ENCODE results near the gene TRIM27.
"Not testable (repeated sequence)": the region's sequence is repeated elsewhere in the genome, so short reads cannot be mapped to it uniquely, and the experiment has no call there.

Gene TRIM27

GRCh38 chr6:28923318-28924102, at the start of gene TRIM27:
Gene TRIM27 (minus strand): TSS chr6:28923985. CDS start chr6:28923632, 353 bp downstream.
- Histone ChIP-seq H3K9ac (ENCODE audit: low read depth in 1 of 2, low read length in 2 of 2) (peak within 1 kb of the TSS; percentile 95 to 100), H3K4me3 (ENCODE audit: low read depth in 1 of 2, low read length in 2 of 2) (peak within 1 kb of the TSS; percentile 95 to 99), H3K27me3 (ENCODE audit: control insufficient read depth in 1 of 2, insufficient read depth in 2 of 2, low read length in 2 of 2) (no peaks in the 10 kb centered on the region), H3K4me1 (ENCODE audit: control insufficient read depth in 1 of 2, insufficient read depth in 2 of 2, low read length in 2 of 2) (peaks cover 21 to 23% of the 10 kb centered on the region in 2 donors), H3K9me3 (ENCODE audit: control insufficient read depth in 1 of 2, low read length in 2 of 2) (no peaks in the 10 kb centered on the region), H3K27ac (ENCODE audit: low read depth, low read length) (peak within 1 kb of the TSS; percentile 96), H3K36me3 (ENCODE audit: control insufficient read depth in 1 of 2, insufficient read depth in 2 of 2, low read length in 2 of 2) (peaks cover 16 to 34% of the 10 kb centered on the region in 2 donors)

- not testable (repeated sequence) for H3K4me1 ChIP-seq (ENCODE audit: control insufficient read depth in 1 of 2, insufficient read depth in 2 of 2, low read length in 2 of 2); H3K27ac ChIP-seq (ENCODE audit: low read depth, low read length); H3K4me3 ChIP-seq (ENCODE audit: low read depth in 1 of 2, low read length in 2 of 2); H3K36me3 ChIP-seq (ENCODE audit: control insufficient read depth in 1 of 2, insufficient read depth in 2 of 2, low read length in 2 of 2); H3K9ac ChIP-seq (ENCODE audit: low read depth in 1 of 2, low read length in 2 of 2); H3K27me3 ChIP-seq (ENCODE audit: control insufficient read depth in 1 of 2, insufficient read depth in 2 of 2, low read length in 2 of 2)
- peaks cover 0 to 11% of the 10 kb centered on the region in 2 donors for H3K9me3 ChIP-seq (ENCODE audit: control insufficient read depth in 1 of 2, low read length in 2 of 2)
Observed at GRCh38 chr6:28970056-28970455, 46.3 kb upstream of the TRIM27 start.

DNA sequence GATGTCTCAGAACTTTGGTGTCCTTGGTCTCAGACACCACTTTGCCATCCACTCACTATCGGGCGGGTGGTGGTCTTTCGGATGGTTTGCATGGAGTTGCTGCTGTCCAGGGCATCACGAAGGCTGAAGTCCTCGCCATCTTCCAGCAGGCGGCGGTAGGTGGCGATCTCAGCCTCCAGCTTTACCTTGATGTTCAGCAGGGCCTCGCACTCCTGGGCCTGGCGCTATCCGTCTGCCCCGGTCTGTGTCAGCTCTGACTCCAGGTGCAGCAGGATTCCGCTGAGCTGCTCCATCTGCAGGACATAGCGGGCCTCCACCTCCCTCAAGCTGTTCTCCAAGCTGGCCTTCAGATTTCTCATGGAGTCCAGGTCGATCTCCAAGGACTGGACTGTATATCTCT, 45.3 kb upstream of the TRIM27 start:
- H3K9ac ChIP-seq (ENCODE audit: low read depth in 1 of 2, low read length in 2 of 2): no peak overlapping the region
- H3K27me3 ChIP-seq (ENCODE audit: control insufficient read depth in 1 of 2, insufficient read depth in 2 of 2, low read length in 2 of 2): no peaks in the 10 kb centered on the region
- no peak overlapping the region for H3K27ac ChIP-seq (ENCODE audit: low read depth, low read length)
- H3K4me1 ChIP-seq (ENCODE audit: control insufficient read depth in 1 of 2, insufficient read depth in 2 of 2, low read length in 2 of 2): no peaks in the 10 kb centered on the region
- no peaks in the 10 kb centered on the region for H3K36me3 ChIP-seq (ENCODE audit: control insufficient read depth in 1 of 2, insufficient read depth in 2 of 2, low read length in 2 of 2)
- H3K9me3 ChIP-seq (ENCODE audit: control insufficient read depth in 1 of 2, low read length in 2 of 2): peaks cover 0 to 11% of the 10 kb centered on the region in 2 donors
- H3K4me3 ChIP-seq (ENCODE audit: low read depth in 1 of 2, low read length in 2 of 2): no peak overlapping the region

DNA sequence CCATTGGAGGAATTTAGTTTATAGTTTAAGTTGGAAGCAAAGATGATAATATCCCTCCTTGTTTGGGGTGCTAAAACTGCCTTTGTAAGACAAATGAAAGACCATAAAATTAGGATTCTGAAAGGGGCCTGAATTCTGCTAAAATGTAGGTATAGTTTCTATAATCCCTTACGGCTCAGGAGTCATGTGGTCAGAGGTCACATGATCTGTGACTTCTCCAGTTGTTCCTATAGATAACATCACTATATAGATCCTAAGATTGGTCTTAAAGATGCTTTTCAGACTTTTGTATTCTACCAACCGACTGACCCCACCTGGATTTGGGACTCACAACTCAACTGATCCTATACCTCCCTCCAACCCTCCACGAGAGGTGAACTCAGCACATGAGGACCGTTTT, 44.7 kb upstream of the TRIM27 start:
- Histone ChIP-seq H3K36me3 (ENCODE audit: control insufficient read depth in 1 of 2, insufficient read depth in 2 of 2, low read length in 2 of 2) (no peaks in the 10 kb centered on the region), H3K27me3 (ENCODE audit: control insufficient read depth in 1 of 2, insufficient read depth in 2 of 2, low read length in 2 of 2) (no peaks in the 10 kb centered on the region), H3K4me3 (ENCODE audit: low read depth in 1 of 2, low read length in 2 of 2) (no peak overlapping the region), H3K9me3 (ENCODE audit: control insufficient read depth in 1 of 2, low read length in 2 of 2) (peaks cover 0 to 11% of the 10 kb centered on the region in 2 donors), H3K27ac (ENCODE audit: low read depth, low read length) (no peak overlapping the region), H3K9ac (ENCODE audit: low read depth in 1 of 2, low read length in 2 of 2) (no peak overlapping the region), H3K4me1 (ENCODE audit: control insufficient read depth in 1 of 2, insufficient read depth in 2 of 2, low read length in 2 of 2) (no peaks in the 10 kb centered on the region)

DNA sequence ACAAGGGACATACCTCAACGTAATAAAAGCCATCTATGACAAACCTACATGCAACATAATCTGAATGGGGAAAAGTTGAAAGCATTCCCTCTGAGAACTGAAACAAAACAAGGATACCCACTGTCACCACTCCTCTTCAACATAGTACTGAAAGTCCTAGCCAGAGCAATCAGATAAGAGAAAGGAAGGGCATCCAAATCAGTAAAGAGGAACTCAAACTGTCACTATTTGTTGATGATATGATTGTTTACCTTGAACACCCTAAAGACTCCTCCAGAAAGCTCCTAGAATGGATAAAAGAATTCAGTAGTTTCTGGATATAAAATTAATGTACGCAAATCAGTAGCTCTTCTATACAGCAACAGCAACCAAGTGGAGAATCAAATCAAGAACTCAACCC, 41.9 kb upstream of the TRIM27 start:
- H3K4me1 ChIP-seq (ENCODE audit: control insufficient read depth in 1 of 2, insufficient read depth in 2 of 2, low read length in 2 of 2): no peaks in the 10 kb centered on the region
- H3K4me3 ChIP-seq (ENCODE audit: low read depth in 1 of 2, low read length in 2 of 2): no peak overlapping the region
- no peak overlapping the region for H3K9ac ChIP-seq (ENCODE audit: low read depth in 1 of 2, low read length in 2 of 2)
- H3K27me3 ChIP-seq (ENCODE audit: control insufficient read depth in 1 of 2, insufficient read depth in 2 of 2, low read length in 2 of 2): no peaks in the 10 kb centered on the region
- H3K9me3 ChIP-seq (ENCODE audit: control insufficient read depth in 1 of 2, low read length in 2 of 2): peaks cover 0 to 11% of the 10 kb centered on the region in 2 donors
- no peaks in the 10 kb centered on the region for H3K36me3 ChIP-seq (ENCODE audit: control insufficient read depth in 1 of 2, insufficient read depth in 2 of 2, low read length in 2 of 2)
- H3K27ac ChIP-seq (ENCODE audit: low read depth, low read length): no peak overlapping the region

DNA sequence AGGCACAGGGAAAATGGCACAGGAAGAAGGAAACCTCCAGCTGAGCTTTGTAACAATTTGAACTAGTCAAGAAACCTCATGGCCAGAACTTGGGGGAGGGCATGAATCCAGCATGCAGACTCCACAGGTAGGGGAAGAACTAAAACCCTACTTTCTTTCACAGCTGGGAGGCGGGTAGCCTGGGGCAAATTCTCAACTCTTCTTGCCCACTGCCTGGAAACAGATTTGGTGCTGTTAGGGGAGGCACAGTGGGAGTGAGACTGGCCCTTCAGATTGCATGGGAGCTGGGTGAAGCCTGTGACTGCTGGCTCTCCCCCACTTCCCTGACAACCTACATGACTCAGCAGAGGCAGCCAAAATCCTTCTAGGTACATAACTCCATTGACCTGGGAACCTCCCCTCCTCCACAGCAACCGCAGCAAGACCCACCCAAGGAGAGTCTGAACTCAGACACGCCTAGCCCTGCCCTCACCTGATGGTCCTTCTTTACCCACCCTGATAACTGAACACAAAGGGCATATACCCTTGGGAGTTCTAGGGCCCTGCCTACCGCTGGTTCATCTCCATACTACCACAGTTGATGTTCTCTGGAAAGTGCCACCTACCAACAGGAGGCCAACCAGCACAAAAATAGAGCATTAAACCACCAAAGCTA, 37.2 kb upstream of the TRIM27 start:
- Histone ChIP-seq H3K9me3 (ENCODE audit: control insufficient read depth in 1 of 2, low read length in 2 of 2) (no peaks in the 10 kb centered on the region), H3K36me3 (ENCODE audit: control insufficient read depth in 1 of 2, insufficient read depth in 2 of 2, low read length in 2 of 2) (no peaks in the 10 kb centered on the region), H3K27me3 (ENCODE audit: control insufficient read depth in 1 of 2, insufficient read depth in 2 of 2, low read length in 2 of 2) (no peaks in the 10 kb centered on the region), H3K4me1 (ENCODE audit: control insufficient read depth in 1 of 2, insufficient read depth in 2 of 2, low read length in 2 of 2) (no peaks in the 10 kb centered on the region), H3K4me3 (ENCODE audit: low read depth in 1 of 2, low read length in 2 of 2) (no peak overlapping the region), H3K27ac (ENCODE audit: low read depth, low read length) (no peak overlapping the region), H3K9ac (ENCODE audit: low read depth in 1 of 2, low read length in 2 of 2) (no peak overlapping the region)

GRCh38 chr6:28958561-28959243, 34.9 kb upstream of the TRIM27 start:
- H3K36me3 ChIP-seq (ENCODE audit: control insufficient read depth in 1 of 2, insufficient read depth in 2 of 2, low read length in 2 of 2); H3K4me1 ChIP-seq (ENCODE audit: control insufficient read depth in 1 of 2, insufficient read depth in 2 of 2, low read length in 2 of 2); H3K27ac ChIP-seq (ENCODE audit: low read depth, low read length); H3K9me3 ChIP-seq (ENCODE audit: control insufficient read depth in 1 of 2, low read length in 2 of 2); H3K27me3 ChIP-seq (ENCODE audit: control insufficient read depth in 1 of 2, insufficient read depth in 2 of 2, low read length in 2 of 2); H3K4me3 ChIP-seq (ENCODE audit: low read depth in 1 of 2, low read length in 2 of 2); H3K9ac ChIP-seq (ENCODE audit: low read depth in 1 of 2, low read length in 2 of 2): not testable (repeated sequence)

DNA sequence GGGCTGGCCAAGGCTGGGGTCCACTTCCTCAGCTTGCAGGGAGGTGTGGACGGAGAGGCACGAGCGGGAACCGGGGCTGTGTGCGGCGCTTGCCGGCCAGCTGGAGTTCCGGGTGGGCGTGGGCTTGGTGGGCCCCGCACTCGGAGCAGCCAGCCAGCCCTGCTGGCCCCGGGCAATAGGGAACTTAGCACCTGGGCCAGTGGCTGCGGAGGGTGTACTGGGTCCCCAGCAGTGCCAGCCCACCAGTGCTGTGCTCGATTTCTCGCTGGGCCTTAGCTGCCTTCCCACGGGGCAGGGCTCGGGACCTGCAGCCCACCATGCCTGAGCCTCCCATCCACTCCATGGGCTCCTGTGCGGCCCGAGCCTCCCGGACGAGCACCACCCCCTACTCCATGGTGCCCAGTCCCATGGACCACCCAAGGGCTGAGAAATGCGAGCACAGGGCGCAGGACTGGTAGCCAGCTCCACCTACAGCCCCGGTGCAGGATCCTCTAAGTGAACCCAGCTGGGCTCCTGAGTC, 34.1 kb upstream of the TRIM27 start:
- H3K36me3 ChIP-seq (ENCODE audit: control insufficient read depth in 1 of 2, insufficient read depth in 2 of 2, low read length in 2 of 2); H3K27ac ChIP-seq (ENCODE audit: low read depth, low read length); H3K9me3 ChIP-seq (ENCODE audit: control insufficient read depth in 1 of 2, low read length in 2 of 2); H3K9ac ChIP-seq (ENCODE audit: low read depth in 1 of 2, low read length in 2 of 2); H3K4me3 ChIP-seq (ENCODE audit: low read depth in 1 of 2, low read length in 2 of 2); H3K27me3 ChIP-seq (ENCODE audit: control insufficient read depth in 1 of 2, insufficient read depth in 2 of 2, low read length in 2 of 2): not testable (repeated sequence)
- peaks cover 7 to 11% of the 10 kb centered on the region in 2 donors for H3K4me1 ChIP-seq (ENCODE audit: control insufficient read depth in 1 of 2, insufficient read depth in 2 of 2, low read length in 2 of 2)

DNA sequence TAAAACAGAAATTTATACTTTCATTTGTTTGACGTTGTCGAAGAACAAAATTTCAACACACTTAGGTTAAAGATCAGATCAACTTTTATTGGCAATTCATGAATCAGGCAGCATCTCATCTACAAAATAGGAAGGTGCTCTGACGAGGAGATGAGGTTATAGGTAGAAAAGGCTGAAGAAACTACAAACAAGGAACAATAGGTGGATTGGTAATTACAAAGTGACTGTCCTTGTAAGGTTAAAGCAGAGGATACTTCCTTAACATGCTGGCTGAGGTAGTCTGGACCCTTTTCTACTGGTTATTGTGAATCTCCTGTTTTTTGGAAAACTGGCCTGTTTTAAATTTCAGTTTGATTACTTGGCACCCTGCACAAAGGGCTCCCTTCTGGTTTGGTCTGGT, 32.5 kb upstream of the TRIM27 start:
- Histone ChIP-seq H3K9ac (ENCODE audit: low read depth in 1 of 2, low read length in 2 of 2) (no peak overlapping the region), H3K36me3 (ENCODE audit: control insufficient read depth in 1 of 2, insufficient read depth in 2 of 2, low read length in 2 of 2) (no peaks in the 10 kb centered on the region), H3K4me1 (ENCODE audit: control insufficient read depth in 1 of 2, insufficient read depth in 2 of 2, low read length in 2 of 2) (peaks cover 7 to 11% of the 10 kb centered on the region in 2 donors), H3K4me3 (ENCODE audit: low read depth in 1 of 2, low read length in 2 of 2) (no peak overlapping the region), H3K9me3 (ENCODE audit: control insufficient read depth in 1 of 2, low read length in 2 of 2) (no peaks in the 10 kb centered on the region), H3K27ac (ENCODE audit: low read depth, low read length) (no peak overlapping the region), H3K27me3 (ENCODE audit: control insufficient read depth in 1 of 2, insufficient read depth in 2 of 2, low read length in 2 of 2) (no peaks in the 10 kb centered on the region)

Data from duodenal mucosa (tissue), 2 donors.